ENCODE measurements around the gene WDFY2.
A peak's percentile ranks its signal among the peaks of the same experiment; 100 is the strongest.

The WDFY2 gene

DNA sequence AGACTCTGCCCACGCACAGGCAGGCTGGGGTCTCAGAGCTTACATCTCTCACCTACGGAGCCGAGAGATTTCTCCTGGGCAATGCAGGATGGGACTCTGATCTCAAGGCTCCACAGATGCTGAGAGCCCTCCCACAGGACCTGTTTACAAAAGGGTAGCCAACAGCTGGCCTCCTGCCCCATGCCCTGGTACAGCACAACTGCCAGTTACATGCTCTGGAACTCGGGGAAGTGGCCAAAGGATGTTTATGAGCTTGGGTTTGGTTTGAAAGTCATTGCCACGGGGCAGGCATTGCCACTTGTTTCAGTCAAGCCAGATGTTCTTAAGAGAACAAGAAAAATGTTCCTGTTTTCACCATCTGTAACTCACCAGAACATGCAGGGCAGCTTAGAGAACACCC is 216.2 kb downstream of the WDFY2 start:
- DNase-seq (ENCODE audit: low read depth) = no peak

DNA sequence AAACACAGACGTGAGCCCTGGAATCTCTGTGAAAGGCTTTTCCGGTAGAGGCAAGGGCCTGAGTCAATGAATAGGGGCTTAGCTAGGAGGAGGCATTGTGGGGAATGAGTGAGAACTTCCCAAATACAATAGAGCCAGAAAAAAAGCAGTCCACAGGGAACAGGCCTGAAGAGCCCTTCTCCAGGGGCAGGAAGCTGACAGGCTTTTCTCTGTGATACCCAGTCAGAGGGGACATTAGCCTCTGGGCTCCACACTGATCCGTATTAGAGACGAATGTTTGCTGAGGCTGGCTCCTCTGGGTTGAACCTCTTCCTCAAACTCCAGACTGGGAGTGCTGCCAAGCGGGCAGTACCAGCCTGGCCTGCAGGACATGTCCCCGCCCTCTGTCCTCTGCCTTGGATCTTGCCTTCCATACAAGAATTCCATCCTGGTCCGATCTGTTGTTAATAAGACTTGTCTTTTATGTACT is 217.4 kb downstream of the WDFY2 start:
- no peak for DNase-seq (ENCODE audit: low read depth)

DNA sequence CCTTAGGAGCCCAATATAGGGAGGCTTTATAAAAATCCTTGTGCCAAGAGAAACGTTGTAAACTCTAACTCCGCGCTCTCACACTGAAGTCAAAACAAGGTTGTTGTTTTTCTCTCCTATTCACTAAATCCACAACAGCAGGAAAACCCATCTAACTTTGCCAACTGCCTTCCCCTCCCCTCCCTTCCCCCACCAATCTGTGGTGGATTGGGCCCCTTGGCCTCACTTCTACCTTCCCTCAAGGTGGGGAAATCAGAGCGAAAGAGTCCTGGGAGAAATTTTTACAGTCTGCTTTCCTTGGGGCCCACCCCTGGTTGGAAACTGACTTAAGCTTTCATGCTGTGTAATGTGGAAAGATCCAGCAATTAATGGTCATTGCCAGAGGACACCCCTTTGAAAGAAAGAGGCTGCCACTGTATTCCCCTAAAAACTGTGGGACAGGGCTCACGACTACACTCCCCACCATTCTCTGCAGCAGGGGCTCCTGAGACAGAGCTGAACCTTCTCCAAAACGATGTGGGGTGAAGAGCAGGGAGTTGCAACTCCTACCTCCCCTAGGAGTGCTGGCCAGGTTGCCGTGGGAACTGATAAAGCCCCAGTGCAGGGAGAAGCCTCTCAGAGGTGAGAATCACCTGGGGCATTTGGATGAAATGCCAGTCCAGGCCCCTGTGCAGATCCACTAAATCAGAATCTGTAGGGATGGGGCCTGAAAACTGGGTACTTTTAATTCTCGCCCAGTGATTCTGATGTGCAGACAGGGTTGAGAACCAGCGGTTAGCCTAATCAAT is 218.6 kb downstream of the WDFY2 start:
- DNase-seq (ENCODE audit: low read depth) = no peak

DNA sequence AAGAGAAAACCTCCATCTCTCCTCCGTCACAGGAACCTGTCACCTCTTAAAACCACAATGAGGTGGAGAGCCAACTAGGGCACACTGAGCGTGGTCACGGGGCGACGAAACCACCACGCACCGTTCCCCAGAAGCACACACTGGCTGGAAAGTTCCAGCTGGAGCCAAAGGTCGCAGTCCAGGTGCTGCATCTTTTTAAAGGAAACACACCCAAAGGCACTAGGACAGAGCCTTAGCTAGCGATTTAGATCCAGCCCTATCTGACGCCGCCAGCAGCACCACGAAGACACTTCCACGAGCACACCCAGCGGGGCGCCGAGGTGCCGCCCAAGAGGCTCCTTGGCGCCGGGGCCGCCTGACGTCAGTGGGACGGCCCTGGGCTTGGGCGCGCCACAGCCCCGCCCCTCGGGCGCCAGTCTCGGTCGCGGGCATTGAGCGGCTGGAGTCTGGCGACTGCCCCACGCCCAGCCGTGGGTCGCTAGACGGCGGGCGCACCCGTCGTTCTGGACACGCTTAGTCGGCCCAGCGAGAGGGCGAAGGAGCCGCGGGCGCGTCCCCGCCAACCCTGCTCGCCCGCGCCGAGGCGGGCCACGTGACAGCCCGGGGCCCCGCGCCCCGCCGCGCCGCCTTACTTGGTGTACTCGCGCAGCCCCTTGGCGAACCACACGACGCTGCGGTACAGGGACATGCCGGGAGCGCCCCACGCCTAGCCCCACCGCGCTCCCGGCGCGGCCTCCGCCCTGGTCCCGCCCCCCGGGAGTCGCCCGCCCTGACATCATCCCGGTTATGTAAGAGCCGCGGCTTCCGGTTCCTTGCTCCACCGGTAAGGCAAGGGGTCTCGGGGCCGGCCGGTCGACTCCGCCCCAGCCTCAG is 219.4 kb downstream of the WDFY2 start, which contains the start of gene DHRS12:
Gene DHRS12, minus strand, starts transcription at position 742 of the 873 bp plus-strand sequence. CDS start 4,504 bp downstream, outside the sequence.
- peak; percentile 84 for DNase-seq (ENCODE audit: low read depth)

DNA sequence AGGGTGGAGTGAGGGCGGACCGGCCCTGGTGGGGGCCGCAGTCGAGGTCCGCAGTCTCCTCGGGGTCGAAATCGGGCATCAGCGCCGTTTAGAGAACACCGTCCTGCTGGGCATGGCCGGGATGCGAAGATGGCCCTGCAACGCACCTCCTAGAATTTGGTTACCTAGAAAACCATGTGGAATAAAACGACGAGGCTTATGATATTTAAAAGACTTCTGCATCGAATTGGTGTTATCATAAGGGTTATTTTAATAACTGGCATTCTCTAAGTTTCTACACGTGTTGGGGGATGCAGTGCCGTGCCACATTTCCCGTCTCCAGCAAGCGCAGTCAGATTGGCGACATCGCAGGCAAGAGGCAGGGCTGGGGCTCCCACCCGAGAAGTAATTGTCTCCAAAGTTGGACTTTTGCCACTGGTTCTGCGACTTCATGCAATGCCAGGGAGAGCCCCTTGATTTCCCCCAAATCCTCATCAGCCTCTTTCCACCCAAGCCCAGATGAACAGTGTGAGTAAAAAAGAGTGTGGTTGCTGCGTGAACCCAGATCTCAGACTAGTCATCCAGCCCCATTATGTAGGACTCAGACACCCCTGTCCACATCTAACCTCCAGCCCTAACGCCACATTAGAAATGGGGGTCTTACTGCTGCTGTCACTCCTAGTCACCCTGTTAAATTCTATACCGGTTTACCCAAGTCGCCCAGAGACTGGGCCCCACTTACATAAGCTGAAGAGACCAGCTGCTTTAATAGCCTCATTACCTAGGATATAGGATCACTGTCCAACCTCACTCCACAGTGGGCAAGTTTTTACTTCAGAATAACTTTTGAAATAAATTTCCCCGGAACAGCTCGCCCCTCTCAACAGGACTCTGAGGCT is 220.3 kb downstream of the WDFY2 start:
- no peak for DNase-seq (ENCODE audit: low read depth)

DNA sequence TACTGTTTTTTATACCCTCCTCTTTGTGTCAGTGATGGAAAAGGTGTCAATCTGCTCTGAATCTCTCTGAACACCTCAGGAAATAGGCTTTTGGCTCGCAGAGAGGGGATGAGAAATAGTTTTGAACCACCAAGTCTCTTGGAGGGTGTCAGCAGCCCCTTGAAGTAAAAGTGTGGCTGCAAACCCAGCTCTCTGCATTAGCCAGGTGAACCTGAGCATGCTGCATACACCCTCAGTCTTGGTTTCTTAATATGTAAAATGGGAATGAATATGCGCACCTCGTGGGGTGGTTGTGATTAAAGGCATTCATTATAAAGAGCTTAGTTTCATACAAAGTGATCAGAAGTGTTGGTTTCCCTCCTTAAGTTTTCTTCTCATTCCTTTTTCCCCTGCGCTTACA is 221.1 kb downstream of the WDFY2 start:
- DNase-seq (ENCODE audit: low read depth) = no peak

DNA sequence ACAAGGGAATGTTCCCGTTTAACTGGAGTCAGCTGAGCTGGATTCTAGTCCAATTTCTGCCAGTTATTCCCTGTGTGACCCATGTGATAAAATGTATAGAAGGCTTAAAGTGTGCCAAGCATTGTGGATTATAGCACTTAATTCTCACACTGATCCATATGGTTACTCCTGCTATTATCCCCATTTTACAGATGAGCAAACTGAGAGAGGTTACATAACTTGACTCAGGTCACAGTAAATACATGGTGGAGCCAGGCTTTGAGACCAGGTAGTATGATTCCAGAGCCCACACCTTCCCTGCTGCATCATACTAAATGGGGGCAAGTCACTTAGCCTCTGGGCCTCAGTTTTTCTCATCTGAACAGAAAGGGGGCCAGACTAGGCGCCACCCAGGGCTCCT is 221.7 kb downstream of the WDFY2 start:
- no peak for DNase-seq (ENCODE audit: low read depth)

DNA sequence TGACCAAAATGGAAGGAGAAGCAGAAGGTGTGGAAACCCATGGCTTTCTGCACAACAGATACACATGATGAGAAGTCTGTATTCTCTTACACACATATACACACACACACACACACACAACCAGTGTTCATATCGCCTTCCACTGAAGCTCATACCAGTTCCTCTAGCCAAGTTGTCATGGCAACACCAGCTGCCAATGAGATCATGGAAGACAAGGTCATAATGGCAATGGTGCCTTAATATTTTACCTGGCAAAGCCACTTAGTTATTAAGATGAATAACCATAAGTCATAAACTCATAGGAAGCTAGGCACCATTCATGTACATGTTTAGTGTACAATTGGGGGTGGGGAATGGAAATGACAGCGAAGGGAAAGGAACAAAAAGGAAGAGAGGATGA is 222.3 kb downstream of the WDFY2 start:
- no peak for DNase-seq (ENCODE audit: low read depth)

DNA sequence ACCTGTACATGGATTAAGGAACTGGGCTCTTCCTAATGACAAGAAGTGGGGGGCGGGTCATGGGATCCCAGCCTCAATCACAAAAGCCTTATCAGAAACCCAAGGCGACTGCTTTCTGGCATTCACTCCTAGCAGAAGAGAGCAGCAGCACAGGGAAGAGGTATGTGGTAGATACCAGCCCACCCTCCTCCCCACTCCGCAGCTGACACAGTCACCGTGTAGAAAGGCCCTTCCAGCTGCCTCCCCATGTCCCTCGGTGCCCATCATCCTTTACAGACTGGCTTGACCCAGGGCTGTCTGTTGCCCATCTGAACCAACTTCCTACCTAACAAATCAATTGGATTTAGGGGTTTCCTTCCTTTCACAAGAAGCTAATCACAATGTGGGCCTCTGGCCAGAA is 222.8 kb downstream of the WDFY2 start:
- DNase-seq (ENCODE audit: low read depth) = no peak

DNA sequence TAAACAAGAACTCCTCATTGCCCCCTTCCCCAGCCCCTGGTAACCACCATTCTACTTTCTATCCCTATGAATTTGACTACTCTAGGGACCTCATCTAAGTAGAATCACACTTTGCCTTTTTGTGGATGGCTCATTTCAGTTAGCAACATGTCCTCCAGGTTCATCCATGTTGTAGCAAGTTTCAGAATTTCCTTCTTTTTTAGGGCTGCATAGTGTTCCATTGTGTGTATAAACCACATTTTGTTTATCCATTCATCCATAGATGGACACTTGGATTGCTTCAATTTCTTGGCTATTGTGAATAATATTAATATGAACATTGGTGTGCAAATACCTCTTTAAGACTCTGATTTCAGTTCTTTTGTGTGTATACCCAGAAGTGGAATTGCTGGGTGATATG is 224.5 kb downstream of the WDFY2 start:
- no peak for DNase-seq (ENCODE audit: low read depth)

DNA sequence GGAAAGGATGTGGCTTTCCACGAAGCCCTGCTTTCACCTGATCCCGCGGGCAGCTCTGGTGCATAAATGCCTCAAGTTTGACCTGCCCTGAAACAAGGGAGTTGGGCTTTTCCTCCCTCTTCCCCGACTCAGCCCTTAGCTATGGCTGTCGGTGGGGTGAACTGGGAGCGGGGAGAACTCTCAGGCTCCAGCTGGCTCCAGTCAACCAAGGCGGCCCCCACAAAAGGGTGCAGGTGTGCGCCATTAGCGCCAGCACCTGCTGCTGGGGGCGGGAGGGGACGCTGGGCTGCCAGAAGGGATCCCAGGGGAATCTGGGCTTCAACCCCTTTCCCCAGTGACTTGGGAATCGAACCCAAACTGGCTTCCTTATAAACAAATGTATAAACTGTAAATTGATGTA is 226.8 kb downstream of the WDFY2 start:
- no peak for DNase-seq (ENCODE audit: low read depth)

DNA sequence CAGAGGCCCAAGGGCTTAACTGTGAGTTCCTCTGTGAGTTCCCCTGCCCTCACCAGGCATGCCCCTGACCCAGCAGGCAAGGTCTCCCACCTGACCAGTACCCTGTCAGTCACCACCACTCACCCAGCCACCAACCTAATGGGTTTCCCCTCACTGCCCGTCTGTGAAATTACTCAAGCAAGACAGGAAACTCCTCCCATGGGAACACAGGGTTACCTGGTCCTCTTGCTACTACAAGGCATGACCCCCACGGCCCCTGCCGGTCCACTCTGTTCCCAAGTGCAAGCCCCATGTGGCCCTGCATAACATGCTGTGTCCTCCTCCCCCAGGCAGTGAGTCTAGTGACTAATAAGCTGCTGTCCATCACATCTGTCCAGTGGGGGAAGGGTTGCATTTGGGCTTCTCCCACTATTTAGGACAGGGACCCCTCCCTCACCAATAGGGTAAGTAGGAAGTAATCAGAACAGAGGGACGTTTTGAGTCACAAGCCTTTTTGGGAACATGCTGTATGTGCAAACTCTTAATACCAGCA is 227.7 kb downstream of the WDFY2 start:
- DNase-seq (ENCODE audit: low read depth) = no peak

DNA sequence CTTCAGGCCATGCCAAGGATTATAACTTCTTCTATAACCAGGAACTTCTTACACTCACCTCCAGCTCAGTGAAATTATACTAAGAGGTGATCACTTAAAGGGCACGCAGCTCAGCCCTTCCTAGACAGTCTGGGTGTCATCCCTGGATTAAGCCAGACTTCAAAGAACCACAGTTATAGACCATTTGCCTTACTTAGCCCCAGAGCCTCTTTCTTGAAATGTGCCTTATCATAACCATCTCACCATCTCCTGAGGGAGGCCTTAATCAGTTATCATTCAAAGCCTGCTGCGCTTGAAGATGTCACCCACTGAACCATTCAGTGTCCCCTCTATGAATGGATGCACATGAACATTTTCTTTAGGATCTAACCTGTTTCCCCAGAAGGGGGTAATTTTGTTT is 229.8 kb downstream of the WDFY2 start:
- no peak for DNase-seq (ENCODE audit: low read depth)

DNA sequence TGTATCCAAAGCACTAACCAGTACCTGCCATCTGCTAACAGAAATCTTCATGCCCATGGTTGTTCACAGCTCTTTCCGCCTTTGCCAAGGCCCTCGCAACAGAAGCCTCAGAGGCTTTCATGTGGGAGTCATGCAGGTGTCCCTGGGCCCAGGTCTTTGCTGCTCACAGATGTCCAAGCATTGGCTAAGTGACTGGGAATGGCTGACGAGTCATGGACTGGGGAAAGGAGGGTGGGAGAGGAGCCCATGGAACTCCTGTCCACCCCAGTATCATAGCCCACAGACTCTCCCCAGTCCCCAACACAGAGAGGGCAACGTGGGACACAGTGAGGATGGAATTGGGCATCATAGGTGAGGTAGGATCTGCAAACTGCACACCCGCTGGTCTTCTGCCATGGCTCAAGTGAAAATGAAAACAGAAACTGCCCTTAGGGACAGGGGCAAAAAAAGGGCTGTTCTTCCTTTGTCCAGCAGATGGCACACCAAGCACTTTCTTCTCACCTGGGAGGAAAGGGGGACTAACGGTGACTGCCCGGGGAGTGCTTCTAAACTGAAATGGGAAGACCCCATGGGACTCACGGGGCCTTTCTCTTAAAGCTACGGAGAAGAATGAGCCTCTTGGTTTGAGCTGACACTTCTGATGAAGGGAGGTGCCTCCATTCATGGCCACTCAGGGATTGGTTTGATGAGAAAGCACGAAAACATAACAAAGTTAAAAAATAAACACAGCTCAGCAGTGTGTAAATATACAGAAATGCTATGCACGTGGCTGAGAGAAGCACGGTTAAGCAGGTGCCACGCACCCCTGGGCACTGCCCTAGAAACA is 230.8 kb downstream of the WDFY2 start:
- peak; percentile 43 for DNase-seq (ENCODE audit: low read depth)

DNA sequence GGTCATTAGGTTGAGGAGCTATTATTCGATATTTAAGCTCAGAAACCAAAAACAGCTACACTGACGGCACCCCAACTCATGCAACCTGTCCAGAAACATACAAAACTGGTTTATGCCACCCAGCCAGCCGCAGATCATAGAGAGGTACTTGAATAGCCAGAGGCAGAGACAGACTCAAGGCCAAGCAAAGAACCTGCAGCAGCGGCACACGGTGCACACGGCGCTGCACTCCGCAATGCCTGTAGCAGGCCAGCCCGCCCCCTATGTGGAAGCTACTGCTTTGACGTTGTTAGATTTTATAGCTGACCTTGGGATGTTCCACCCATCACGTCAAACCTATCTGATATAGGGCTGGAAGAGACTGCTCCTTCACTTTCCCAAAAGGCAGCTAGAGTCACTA is 231.6 kb downstream of the WDFY2 start:
- no peak for DNase-seq (ENCODE audit: low read depth)

DNA sequence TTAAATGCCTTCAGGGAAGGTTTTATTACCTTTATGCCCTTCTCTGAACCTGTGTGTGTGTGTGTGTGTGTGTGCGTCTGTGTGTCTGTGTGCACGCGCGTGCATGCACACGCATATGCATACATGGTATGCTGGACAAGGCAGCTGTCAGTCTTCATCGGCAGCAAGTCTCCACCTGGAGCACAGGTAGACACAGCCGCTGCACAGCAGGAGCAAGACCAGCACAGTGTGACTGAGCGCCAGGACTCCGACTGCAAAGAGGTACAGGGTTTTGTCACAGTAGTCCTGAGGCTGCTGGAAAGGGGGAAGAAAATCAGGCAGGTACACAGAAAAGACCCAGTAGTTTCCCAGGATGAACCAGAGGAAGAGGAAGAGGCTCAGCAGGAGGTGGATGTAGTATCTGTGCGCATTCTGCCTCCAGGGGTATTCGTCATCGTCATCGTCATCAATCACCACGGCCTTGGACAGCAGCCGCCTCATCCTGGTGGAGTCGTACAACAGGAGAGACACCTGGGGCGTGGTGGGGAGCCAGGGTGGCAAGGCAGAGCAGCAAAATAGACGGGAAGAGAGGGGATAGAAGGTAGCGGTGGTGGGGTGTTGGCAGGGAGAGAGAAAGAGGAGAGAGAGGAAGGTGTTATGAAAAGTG is 232.5 kb downstream of the WDFY2 start:
- DNase-seq (ENCODE audit: low read depth) = no peak
